Stimulated activated CD8-positive, alpha-beta memory T cell treated with anti-CD3 and anti-CD28 coated beads, Interleukin-4, amount 100 ng/mL, for 4 hours (primary cell): ENCODE results near the gene CARMIL1.

Experiments
- DNase-seq, 2 donors: peaks; one replicate each; pipeline ENCODE4 v3.0.0-alpha.2; 2020; ENCODE audit warnings: low read depth in 2 of 2, low spot score in 1 of 2

Gene CARMIL1

DNA sequence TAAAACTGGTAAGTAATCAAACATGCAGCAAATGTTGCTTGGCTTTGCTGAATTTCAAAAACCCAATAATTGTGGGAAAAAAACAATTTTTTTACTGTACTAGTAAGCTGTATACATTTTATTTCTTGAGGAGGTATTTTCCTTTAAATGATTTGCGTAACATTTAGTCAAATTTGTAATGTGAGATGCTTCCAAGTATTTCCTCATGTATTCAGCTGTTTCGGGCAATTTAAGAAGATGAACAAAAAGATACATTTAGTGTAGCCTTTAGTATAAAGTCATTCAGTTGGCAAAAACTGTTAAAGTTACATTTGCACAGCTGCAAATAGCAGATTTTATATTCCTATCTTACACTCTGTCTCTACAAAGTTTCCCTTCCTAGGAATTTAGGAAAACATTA lies 186.8 kb downstream of the CARMIL1 start:
- DNase-seq: no peak

DNA sequence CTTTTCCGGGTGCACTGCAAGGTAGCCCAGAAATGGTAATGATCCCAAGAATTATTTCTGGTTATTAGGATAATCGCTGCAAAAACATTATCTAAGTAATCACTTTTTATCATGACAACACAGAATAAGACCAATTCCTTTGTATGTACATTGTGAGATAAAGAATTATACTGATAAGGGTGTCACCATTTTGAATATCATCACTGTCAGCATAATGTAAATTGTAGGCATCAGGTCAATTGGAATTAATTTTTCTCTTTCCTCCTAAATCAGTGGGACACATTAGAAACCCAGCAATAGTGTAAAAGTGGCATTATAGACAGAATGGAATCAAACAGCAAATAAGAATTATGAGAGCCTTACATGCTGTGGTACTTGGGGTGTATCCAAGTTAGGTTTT lies 189.7 kb downstream of the CARMIL1 start:
- no peak for DNase-seq

DNA sequence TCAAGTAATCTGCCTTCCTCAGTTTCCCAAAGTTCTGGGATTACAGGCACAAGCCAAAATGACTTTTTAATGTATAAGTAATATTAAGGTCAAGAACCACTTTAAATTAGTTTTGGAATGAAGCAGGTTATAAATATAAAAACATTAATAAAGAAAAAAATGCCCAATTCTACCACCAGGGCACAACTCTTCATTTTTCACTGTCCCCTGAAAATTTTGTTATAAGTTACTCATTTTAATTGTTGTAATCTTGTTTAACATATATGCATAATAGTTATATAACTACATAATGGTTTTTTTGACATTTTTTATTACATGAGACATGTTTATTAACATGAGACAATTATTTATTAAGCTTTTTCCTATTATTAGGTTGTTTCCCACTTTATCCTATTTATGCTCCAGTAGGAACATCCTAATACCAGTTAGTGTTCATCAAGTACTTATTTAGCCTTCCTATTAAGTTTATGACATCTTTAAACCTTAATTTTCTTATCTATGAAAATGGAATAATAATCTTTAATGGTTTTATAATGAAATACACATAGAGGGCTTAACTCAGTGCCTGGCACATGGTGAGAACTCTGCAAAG lies 190.7 kb downstream of the CARMIL1 start:
- no peak for DNase-seq

- no peak for DNase-seq
Measured at GRCh38 chr6:25472306-25472705, 193.1 kb downstream of the CARMIL1 start.

DNA sequence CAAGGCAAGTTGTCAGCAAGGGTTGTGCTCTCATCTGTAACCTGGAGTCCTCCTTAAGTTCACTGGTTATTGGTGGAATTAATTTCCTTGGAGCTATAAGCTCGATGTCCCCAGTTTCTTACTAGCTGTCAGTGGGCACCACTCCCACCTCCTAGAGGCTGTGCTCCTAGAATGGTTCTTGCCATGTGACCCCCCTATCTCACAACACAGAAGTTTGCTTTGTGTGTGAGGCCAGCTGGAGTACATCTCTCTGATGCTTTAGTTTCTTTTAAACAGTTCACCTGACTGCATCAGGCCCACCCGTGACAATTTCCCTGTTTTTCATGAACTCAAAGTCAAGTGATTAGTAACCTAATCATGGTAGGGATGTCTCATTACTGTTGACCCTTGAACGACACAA lies 193.7 kb downstream of the CARMIL1 start:
- DNase-seq: no peak

GRCh38 chr6:25473447-25473846 lies 194.3 kb downstream of the CARMIL1 start:
- no peak for DNase-seq

DNA sequence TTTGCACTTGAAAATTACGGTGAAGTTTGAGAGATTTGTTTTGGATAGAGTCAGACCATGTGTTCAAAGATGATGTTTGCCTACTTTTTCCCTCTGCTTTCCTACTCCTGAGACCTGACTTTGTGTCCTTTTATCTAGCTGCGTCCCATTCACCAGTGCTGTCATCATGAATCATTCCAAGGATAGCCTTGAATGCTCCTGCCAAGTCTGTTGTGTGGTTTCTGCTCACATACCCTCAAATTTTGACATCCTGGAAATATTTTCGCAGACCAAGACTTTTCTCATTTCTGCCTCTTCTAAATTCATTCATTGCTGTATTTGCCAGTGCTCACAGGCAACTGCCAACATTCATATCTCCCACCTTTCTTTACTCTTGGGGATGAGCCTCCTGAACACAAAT lies 197.0 kb downstream of the CARMIL1 start:
- DNase-seq: no peak

DNA sequence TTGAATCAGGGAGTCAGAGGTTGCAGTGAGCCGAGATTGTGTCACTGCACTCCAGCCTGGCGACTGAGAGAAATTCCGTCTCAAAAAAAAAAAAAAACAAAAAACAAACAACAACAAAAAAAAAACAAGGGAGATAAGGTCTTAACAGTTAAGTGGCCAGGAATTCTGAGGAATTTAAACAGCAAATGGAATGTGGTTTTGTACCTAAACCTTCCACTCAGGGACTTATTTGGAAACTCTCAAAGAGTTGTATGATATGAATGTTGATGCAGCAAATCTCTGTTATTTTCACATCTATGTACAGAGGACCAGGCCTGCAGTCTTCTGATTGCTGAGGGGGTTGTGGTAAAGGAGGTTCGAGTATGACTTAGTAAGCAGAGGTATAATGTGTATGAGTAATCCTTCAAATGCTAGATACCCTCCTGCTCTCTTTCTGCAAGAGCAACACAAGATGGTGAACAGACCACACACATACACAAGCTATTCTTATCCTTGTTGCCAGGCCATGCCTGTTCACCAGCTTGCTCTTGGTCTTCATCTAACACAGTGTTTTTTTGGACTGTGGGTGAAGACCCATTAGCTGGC lies 197.9 kb downstream of the CARMIL1 start:
- no peak for DNase-seq

GRCh38 chr6:25478973-25479372 lies 199.8 kb downstream of the CARMIL1 start:
- no peak for DNase-seq

- no peak for DNase-seq
Measured at GRCh38 chr6:25481267-25481666, 202.1 kb downstream of the CARMIL1 start.

- DNase-seq: no peak
Measured at GRCh38 chr6:25482996-25483395, 203.8 kb downstream of the CARMIL1 start.

- no peak for DNase-seq
Measured at GRCh38 chr6:25483943-25484342, 204.8 kb downstream of the CARMIL1 start.

DNA sequence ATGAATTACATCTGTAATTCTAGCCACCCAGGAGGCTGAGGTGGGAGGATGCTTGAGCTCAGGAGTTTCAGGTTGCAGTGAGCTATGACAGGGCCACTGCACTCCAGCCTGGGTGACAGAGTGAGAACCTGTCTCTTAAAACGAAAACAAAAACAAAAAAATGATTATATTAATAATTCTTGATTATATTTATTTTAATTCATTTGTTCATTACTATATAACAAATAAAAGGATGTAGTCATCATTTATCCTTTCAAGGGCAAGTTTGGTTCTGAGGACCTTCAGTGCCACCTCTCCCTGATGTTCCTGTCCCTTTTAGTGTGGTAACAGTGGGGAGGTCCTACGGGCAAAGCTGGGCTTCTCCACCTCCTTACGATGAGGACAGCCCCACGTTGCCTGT lies 205.7 kb downstream of the CARMIL1 start:
- DNase-seq: no peak

DNA sequence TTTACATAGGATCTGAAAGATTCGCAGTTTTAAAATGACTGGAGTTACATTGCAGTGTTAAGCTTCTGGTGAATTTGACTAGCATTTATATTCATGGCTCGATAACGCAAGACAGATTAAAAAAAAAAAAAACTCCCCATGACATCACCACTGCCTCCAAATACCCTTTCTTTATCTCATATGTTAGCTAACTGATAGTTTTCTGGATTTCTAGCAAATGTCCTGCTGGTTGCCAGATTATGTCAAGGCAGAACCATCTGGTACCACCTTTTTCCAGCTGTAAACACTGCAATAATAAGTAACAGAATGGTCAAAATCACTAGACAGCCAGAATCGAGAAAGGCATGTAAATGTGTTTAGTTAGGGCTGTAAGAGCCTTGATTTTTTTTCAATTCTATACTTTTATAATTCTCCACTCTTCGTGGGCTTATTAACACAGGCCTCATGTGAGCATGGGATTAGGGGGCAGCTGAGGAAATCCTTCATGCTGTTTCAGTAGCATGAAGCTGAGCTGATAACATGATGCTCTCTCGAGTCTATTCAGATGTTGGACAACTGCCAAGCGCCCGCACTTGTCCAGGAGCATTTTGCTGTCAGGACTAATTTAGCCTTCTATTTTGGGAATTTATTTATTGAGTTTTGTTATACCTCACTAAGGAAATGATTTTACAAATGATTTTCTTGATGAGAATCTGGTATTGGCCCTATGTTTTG lies 206.8 kb downstream of the CARMIL1 start:
- DNase-seq: no peak

DNA sequence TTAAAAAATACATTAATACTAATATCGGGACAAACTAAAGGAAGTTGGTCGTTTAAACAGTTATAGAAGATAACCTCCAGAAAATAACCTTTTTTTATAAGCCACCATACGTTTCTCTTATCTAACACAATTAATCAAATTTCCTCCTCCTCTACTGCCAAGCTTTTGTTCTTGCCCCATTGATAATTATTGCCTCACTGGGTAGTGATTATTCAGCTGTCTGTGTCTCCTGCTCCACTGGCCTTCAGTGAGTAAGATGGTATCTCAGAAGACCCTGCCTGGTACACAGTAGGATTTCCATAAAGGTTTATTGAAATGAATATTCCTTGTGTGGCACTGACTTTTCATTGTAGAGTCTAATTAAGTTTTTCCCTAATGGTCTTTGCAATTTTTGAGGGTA lies 207.4 kb downstream of the CARMIL1 start:
- no peak for DNase-seq

- no peak for DNase-seq
Measured at GRCh38 chr6:25487012-25487411, 207.8 kb downstream of the CARMIL1 start.

- no peak for DNase-seq
Measured at GRCh38 chr6:25488156-25488555, 209.0 kb downstream of the CARMIL1 start.

DNA sequence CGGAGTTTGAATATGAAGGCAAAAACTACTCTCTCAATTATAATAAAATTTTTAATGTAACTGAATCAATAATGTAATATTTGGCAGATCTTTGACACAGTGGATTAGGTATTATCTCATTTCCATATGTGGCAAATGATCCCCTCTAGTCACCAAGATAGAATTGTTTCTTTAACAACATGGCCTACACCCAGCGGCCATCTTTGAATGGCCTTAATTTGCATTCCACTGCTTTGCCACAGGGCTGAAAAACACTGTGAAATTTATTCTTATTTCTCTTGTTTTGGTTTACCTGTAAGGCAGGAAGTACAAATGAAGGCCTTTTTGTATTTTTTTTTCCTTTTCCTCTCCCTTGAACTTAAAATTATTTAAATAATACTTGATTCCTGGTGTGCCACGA lies 210.2 kb downstream of the CARMIL1 start:
- no peak for DNase-seq

- DNase-seq: peak; percentile 25 to 35
Measured at GRCh38 chr6:25490018-25490801, 211.0 kb downstream of the CARMIL1 start.

DNA sequence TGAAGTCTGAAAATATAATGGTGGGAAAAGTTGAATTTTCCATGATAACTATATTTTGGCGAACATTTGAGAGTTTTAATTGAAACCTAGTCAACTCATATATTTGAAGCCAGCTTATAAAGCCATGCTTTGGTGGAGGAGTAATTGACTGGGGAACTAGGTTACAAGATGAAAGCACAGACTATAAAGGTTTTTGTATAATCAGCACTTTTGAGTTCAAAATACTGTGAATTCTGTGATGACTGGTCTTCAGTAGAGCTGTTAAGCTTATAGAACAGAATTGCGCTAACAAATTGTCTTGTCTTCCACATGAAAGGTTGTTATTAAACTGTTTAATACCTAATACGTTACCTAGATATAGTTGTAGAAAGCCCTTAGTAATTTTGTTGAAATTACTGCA lies 213.8 kb downstream of the CARMIL1 start:
- no peak for DNase-seq

DNA sequence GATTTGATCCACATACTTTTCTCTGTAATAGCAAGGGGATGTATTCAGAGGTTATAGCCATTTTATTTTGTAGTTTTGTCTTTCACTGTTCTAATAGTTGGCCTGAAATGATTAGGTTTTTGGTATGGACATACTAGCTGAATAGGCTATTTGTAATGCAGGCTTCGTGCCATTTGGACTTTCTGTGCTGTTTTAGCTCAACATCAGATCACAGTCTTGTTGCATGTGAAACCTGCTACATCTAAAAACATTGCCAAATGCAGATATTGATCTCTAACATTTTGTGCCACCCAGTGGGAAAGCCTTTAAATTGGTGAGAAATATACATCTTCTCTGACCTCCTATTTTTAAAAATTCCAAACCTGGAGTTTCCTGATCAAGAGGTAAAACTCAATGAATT lies 215.3 kb downstream of the CARMIL1 start:
- DNase-seq: no peak
